GM19239 (cell line): ENCODE measurements around the gene CCDC188.
A peak's percentile ranks its signal among the peaks of the same experiment; 100 is the strongest.

Source experiments
- DNase-seq: peaks from one replicate; pipeline ENCODE4 v3.0.0; 2011; ENCODE audit warnings: low spot score; ENCODE audit not compliant: insufficient read length
- FAIRE-seq: peaks from 2 replicates; lab custom pipeline; 2011; peaks lifted over from hg19 to GRCh38; lab: Jason Lieb, UNC

Gene CCDC188

GRCh38 chr22:20125201-20126174 lies 25.4 kb downstream of the CCDC188 start:
- DNase-seq (no peak), FAIRE-seq (no peak)

- FAIRE-seq (no peak), DNase-seq (no peak)
Observed at GRCh38 chr22:20124083-20124787, 26.6 kb downstream of the CCDC188 start.

- DNase-seq (no peak), FAIRE-seq (no peak)
Observed at GRCh38 chr22:20123366-20124082, 27.3 kb downstream of the CCDC188 start.

GRCh38 chr22:20121856-20122415 lies 28.9 kb downstream of the CCDC188 start:
- no peak for FAIRE-seq
- DNase-seq: no peak

- FAIRE-seq (peak; percentile 39), DNase-seq (no peak)
Observed at GRCh38 chr22:20118300-20119020, 32.4 kb downstream of the CCDC188 start.

- FAIRE-seq: peak; percentile 85
Observed at GRCh38 chr22:20117633-20118299, 33.1 kb downstream of the CCDC188 start.

GRCh38 chr22:20116951-20117632 lies 33.8 kb downstream of the CCDC188 start, which contains the start of gene TRMT2A:
Gene TRMT2A (minus strand): TSS chr22:20117226. CDS start chr22:20116906, 320 bp downstream.
- FAIRE-seq (peak; percentile 96), DNase-seq (peak; percentile 98)

More at GRCh38 chr22:20117633-20118299, 33.1 kb downstream of the CCDC188 start:
- DNase-seq: peak; percentile 54

GRCh38 chr22:20116376-20116950 lies 34.4 kb downstream of the CCDC188 start:
- DNase-seq: no peak
- FAIRE-seq: no peak

GRCh38 chr22:20115691-20116375 lies 35.0 kb downstream of the CCDC188 start, which contains the start of gene RANBP1:
Gene RANBP1 (plus strand): TSS chr22:20116104. CDS start chr22:20116185, 81 bp downstream.
- FAIRE-seq: no peak
- DNase-seq: no peak

GRCh38 chr22:20114506-20115475 lies 36.1 kb downstream of the CCDC188 start:
- DNase-seq (no peak), FAIRE-seq (no peak)

GRCh38 chr22:20113551-20114310 lies 37.1 kb downstream of the CCDC188 start:
- DNase-seq: no peak
- FAIRE-seq: no peak

GRCh38 chr22:20112623-20113511 lies 38.0 kb downstream of the CCDC188 start:
- no peak for FAIRE-seq
- no peak for DNase-seq

- FAIRE-seq: no peak
Observed at GRCh38 chr22:20111689-20112622, 38.9 kb downstream of the CCDC188 start.

More at GRCh38 chr22:20111689-20112622, 38.9 kb downstream of the CCDC188 start:
- no peak for DNase-seq
